ENCODE results near the gene COL5A1.

DNA sequence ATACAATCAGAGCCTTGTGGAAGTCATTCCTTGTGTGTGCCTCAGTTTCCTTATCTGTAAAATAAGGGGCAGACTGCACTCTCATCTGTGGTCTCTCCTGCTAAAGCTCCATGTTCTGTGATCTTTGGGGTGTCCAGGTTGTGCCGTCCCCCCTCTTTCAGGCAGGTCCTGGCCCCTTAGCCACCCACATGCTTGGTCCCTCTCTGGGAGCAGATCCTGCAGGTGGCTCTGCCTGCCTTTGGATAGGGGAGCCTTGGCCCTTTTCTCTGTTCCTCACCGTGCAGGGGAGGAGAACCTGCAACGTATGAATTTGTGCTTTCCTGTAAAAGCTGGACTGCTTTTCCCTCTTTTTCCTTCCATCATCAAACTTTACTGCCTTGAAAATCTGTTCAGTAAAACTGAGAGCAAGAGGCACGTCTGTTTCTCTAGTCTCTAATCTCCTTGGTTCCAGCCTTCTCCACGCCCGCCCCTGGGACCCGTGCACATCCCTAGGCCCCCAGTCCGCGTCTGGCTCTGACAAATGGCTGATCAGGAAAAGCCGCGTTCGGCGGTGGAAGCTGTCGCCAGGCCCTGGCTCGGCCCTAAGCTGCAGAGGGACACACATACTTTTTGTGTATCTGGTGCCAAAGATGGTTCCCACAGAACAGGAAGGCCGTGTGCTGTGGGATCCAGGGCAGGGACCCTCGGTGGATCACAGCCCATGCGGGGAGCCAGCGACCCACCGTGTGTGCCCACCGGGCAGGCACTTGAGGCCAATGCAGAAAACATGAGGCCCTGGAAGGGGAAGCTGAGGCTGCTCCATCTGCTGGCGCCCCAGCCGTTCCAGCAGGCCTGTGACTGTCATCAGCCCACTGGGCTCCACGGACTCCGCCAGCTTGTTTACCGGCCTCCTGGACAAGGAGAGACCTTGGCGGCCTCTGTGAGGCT, 43.4 kb upstream of the COL5A1 start:
- TF ChIP-seq GATA3 (IDR thresholded peaks at IDR 0.05; ENCODE audit: low read depth, low read length), result no peak
- no peak for TF ChIP-seq GATA2 (IDR thresholded peaks at IDR 0.05; ENCODE audit: low read depth, low read length)

All from SH-SY5Y (cell line).